CD4-positive, alpha-beta T cell treated with Interleukin-2 at 100 ng/mL for 4 hours (primary cell): Measurements from ENCODE around the gene FBXO10.
"Not testable (repeated sequence)": the region's sequence is repeated elsewhere in the genome, so short reads cannot be mapped to it uniquely, and the experiment has no call there.

Experiments used
- DNase-seq: peaks from one replicate; pipeline ENCODE4 v3.0.0-alpha.2; 2020; ENCODE audit warnings: low spot score

FBXO10 gene

DNA sequence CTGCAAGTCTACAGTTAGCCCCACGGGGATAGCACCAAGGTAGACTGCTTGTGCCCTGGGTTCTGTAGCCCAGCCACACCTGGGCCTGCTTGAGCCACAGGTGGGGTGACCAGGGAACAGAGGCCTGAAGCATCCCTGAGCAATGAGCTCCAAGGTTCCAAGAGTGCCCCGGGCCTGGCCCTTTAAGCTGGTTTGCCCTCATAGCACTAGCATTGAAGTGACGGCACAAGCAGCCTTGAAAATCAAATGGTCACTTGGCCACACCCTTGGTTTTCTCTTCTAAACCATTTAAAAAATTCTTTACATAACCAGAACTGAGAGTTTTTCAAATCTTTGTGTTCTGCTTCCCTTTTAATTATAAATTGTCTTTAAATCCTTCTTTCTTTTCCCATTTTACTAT, 24.7 kb downstream of the FBXO10 start:
- no peak for DNase-seq

DNA sequence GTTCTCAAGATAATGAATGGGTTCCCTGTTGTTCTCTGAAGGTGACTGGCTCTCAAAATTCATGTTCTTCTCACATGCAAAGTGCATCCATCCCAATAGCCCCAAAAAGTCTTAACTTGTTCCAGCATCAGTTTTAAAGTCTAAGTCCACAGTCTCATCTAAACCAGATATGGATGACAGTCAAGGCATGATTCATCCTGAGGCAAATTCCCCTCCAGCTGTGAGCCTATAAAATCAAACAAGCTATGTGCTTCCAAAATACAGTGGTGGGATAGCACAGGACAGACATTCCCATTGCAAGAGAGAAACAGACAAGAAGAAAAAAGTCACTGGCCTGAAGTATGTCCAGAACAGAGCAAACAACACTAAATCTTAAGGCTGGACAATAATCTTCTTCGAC, 25.4 kb downstream of the FBXO10 start:
- DNase-seq = no peak

DNA sequence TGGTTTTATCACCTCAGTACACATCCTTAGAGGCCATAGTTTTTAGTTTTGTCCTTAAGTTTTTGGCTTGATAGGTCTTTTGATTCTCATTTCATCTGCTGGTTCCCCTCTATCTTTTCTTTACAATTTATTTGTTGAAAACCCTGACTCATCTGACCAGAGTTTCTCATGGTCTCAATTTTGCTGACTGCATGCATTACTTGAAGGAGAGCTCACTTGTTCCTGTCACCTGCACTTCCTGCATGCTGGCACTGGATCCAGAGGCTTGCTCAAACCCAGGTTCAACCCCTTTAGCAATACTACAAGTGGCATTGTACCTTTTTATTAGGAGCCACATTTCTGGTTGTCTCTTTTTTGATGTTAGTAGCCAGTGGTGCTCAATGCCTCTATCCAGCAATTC, 26.7 kb downstream of the FBXO10 start:
- no peak for DNase-seq

DNA sequence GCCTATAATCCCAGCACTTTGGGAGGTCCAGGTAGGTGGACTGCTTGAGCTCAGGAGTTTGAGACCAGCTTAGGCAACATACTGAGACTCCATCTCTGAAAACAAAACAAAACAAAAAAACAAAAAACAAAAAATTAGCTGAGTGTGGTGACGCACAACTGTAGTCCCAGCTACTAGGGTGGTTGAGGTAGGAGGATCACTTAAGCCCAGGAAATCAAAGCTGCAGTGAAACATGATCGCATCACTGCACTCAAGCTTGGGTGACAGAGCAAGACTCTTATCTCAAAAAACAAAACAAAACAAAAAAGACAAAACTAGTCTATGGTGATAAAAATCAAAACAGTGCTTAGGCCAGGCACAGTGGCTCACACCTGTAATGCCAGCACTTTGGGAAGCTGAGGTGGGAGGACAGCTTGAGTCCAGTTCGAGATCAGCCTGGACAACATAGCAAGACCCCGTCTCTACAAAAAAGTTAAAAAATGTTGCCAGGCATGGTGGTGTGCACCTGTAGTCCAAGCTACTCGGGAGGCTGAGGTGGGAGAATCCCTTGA, 28.8 kb downstream of the FBXO10 start:
- no peak for DNase-seq

DNA sequence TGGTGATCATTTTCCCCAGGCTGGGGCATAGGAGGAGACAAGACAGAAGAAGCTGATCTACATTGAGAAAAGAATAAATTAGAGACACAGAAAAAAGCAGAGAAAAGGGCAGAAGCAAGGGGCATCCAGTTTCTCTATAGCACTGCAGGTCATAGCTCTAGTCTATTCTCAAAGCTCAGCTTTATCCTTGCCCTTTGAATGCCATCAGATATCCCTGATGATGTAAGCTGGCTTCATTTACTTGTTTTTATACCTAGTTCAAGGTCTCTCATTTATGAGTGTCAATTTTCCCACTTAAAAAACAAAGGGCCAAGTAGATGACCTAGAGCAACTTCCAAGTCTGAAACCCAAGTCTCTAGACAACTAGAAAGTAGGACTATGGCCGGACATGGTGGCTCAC, 32.7 kb downstream of the FBXO10 start:
- no peak for DNase-seq

DNA sequence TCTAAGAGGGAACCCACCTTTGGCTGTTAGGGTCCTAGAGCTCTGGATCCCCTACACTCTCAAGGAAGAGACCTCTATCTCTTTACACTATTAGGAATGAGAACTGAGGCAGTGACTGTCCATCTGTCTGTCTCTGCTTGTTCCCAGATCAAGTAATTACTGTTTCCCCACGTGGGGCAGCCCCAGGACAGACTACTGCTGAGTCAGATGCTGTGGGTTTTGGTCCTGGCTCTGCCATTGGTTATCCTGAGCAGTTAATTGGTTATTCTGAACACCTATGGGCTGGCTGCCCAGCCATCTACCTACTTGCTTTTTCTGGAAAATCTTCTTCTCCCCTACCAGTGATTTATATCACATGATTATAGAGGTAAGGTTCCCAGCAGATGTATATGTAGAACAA, 33.3 kb downstream of the FBXO10 start:
- no peak for DNase-seq

DNA sequence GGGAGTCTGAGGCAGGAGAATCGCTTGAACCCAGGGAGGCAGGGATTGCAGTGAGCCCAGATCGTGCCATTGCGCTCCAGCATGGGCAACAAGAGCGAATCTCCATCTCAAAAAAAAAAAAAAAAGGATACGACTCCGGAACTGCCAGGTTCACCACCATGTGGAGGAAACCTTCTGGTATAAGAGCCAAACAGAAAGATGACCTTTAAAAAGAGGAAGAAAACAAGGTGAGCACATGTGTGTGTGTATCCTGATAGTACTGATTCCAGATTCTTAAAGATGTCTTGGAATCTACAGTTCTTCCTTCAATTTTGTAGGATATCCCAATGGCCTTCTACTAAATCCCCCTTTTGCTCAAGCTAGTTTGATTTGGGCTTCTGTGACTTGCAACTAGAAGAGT, 33.7 kb downstream of the FBXO10 start:
- DNase-seq = no peak

DNA sequence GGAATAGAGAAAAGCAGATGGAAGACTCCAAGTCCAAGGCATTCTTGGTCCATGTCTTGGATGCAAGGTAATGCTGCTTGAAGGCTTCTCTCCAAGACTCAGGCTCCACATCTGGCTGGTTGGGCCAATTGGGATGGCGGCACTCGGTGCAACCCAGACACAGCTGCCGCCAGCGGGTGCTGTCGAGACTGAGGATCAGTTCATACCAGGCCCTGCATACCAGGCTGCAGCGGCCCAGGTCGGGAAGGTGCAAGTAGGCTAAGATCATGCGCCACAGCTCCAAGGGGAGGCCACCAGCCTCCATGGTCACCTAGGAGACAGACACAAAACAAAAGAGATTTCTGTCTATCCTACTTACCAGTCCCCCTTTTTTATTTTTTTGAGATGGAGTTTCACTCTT, 34.7 kb downstream of the FBXO10 start:
- DNase-seq = no peak

DNA sequence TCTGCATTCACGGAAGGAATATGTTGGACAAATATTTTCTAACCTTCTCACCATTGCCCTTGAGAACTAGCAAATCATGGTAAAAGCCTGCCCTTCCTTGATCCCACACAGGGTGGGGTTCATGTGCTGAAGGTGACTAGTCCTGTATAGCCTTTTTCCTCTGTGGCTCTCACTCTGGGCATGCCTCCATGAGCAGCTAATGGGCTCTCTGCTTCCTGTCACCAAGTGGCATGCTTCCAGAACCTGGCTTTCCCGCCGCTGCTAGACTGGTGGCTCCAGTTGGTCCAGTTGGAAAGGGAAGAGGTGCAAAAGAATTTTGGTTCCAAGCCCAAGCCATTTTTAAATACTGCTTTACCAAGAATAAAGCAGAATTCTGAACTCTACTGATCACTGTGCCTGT, 35.5 kb downstream of the FBXO10 start:
- no peak for DNase-seq

DNA sequence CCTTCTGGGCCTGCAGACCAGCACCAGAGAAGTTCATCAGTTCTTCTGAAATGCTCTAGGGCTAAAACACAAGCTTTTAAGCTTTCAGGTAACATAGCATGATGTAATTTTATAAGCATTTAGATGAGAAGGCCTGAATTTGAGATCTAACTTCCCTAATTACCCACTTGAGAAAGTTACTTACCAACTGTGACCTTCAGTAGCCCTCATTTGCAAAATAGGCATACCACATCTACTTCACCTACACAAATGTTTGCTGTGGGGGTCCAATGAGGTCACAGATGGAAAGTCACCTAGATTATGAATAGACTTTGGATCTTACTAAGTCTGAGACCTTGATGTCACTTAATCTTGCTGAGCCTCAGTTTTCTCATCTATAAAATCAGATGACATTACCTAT, 36.5 kb downstream of the FBXO10 start:
- DNase-seq = no peak

DNA sequence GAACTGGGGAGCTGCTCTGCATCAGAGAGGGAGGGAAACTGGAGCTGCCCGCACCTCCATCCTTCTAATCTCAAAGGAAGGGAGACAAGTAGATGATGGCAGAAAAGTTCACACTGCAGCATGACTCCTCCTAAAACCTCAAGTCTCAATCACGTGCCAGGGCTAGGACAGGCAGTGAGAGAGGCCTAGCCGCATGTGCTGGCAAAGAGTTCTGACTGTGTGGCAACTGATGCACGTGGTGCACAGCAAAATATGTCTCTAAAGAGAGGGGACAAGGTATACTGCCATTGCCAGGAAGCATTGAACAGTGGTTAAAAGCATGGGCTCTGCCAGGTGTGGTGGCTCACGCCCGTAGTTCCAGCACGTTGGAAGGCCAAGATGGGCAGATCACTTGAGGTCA, 38.1 kb downstream of the FBXO10 start:
- no peak for DNase-seq

DNA sequence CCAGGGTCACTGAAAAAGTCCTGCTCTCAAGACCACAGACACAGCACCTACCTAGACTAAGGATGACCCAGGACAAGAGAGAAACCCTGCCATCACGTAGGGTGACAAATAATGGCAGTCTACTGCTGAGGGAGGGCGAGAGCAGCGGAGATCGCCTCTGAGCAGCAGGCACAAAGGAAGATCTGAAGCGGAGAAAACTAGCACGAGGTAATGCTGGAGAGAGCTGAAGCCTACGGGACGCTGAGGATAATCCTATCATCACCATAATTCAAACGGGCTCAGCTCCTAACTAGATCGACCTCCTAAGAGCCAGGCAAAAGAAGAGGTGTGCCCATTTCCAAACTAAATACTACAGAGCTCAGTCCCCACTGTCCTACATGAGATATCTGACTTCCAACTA, 41.3 kb downstream of the FBXO10 start:
- DNase-seq = no peak

DNA sequence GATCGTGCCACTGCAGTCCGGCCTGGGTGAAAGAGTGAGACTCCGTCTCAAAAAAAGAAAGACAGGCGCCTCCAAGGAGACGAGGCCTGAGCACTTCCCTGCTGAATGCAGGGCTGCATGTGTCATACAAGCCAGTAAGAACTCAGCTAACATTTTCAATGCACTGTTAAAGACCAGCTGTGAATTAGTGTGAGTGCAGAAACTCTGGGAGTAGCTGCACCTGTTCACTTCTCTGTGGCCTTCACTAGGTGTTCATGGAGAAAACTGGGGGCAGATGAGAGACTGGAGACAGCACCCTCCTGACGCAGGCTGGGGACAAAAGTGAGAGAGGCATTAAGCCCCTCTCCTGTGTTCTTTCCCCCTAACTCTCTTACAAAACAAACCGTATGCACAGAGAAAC, 41.8 kb downstream of the FBXO10 start:
- DNase-seq = no peak

DNA sequence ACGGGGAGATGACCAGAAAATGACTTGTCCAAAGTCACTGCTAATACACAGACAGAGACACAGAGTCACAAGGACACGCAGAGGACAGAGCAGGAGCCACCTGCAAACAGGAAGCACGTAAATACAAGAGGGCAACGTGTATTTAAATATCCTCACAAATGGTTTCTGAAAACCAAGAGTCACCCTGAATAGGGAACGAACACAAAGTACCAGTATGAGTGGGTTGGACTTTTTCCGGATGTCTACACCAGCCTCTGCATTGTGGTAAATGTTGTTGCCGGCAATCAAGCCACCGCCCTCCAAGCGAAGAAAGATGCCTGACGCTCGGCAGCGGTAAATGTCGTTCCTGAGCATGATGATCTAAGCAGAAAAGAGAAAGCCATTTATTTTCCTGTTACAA, 44.5 kb downstream of the FBXO10 start:
- DNase-seq = peak; percentile 62

DNA sequence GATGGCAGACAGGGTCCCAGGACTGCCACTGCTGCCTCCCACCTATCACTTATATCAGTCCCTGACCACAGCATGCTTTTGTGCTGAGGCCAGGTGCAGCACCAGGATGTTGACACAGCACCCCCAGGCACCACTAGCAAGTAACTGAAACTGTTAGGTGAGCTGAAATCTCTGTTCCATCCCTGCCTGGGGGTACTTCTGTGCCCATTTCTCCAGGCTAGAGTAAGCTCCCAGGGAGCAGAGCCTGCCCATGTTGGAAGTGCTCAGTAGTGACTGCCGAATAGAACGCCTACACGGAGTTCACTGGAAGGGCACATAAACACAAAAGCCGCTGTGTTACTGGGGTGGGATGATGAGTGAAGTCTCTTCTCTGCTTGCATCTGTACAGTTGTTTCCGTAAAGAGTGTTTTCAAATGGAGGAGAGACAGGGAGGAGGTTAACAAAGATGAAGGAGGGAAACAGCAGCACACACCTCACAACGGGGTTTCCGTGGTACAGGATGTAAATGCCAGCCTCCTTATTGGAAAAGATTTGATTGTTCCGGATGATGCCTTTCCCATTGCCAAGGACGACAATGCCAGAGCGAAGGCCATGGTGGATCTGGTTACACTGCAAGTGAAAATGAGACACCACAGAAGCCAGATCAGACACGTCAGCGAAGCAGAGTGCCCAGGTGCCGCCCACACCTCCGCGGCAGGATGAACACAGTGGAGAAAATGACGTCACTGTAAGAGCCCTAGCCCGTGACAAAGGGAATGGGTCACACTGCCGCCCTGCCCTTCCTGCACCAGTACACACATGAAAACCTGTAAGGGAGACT, 47.3 kb downstream of the FBXO10 start:
- peak; percentile 82 for DNase-seq

DNA sequence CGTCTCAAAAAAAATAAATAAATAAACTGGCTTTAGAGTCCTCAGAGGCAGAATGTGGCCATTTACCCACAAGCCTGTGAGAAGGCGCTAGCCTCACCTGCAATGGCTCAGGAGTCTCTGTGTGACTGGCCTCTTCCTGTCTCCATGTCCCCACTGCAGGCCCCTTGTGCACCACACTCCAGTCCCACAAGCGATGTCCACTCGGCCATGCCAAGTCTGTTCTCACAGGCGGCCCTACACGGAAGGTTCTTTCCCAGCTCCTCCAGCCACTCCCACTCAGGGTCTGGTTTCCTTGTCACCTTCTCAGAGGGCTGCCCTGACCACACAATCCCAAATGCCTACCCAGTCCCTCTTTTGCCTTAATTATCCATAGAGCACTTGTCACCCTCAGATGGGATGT, 52.3 kb downstream of the FBXO10 start:
- no peak for DNase-seq

DNA sequence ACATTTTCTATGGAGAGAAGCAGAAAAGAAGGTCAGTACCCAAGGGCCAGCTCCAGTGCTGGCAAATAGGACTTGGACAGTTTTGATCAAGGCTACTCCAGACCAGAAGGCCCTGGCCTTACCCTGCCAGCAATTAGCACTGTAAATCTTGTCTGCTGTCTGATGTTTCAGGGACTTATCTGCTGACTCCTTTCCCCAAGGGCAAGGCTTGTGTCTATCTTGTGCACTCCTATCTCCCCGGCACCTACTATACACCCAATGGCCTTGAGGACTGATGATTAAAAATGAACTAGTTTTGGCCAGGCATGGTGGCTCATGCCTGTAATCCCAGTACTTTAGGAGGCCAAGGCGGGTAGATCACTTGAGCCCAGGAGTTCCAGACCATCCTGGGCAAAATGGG, 53.2 kb downstream of the FBXO10 start:
- no peak for DNase-seq

DNA sequence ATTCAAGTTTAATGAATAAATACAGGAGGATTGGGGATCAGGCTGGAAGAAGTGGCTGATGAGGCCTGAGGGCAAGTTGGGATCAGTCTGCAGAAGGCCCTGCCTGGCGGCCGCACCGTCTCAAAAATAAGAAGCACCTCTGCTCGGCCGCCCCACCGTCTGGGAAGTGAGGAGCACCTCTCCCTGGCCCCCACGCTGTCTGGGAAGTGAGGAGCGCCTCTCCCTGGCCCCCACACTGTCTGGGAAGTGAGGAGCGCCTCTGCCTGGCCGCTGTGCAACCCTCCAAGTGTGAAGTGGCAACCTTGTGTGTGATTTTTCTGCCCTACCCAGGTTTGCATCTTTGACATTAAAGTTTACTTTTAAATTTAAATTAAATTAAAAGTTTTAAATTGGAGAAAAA, 55.1 kb downstream of the FBXO10 start:
- DNase-seq = no peak

DNA sequence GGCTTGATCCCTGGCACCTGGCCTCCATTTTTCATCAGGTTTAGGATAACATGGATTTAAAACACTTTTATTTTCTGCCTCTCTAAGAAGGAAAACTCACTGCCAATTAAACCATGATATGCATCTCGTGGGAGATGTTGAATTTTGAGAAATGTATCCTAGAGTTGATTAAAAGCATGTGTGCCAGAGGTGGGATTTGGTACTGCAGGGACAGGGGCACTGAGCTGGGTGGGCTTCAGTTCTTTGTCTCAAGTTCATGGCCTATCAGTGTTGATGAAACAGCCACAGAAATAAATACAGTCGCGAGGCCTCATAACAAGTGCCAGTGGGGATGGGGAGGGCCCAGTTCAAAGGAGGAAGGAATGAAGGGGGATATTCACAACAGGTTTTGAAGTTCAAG, 55.5 kb downstream of the FBXO10 start:
- no peak for DNase-seq

DNA sequence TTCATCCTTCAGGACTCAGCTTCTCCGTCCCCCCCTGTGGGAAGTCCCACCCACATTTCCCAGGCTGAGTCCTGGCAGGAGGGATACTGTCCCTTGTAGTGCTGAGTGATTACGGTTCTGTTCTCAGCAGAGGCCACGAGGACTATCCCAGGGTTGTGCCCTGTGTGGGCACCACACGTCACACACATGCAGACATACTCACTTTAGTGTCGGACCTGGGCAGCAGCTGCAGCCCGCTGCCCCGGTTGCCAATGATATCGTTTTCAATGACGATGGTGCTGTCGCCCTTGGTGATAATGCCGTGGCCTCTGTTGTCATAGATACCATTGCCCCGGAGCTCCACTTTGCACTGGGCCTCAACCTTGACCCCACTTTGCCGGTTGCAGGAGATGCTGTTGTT, 58.3 kb downstream of the FBXO10 start:
- no peak for DNase-seq

DNA sequence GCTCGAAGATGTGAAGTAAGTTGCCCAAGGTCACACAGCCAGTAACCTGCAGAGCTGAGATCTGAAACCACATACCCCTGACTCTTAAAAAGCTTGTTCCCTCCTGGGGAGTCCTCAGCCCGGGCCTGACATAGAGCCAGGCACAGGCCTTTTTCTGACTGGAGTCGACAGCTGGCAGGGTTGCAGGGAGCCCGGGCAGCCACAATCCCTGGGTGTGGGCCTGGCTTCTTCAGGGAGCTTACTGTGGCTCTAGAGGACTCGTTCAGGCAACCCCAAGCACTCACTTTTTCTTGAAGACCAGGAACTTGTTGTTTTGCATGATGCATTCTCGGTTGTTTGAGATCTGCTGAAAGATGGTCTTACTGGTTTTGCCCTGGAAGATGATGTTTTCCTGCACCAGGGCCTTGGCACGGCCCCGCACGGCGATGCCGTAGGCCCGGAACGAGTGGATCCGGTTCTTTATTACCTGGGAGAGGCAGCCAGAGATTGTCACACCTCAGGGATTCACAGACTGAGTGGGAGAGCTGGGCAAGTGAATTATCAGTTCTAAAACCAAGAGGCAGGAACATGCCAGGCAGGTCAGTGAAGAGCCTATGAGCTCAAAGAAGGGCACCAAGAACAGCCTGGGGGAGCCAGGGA, 60.4 kb downstream of the FBXO10 start:
- DNase-seq = no peak

DNA sequence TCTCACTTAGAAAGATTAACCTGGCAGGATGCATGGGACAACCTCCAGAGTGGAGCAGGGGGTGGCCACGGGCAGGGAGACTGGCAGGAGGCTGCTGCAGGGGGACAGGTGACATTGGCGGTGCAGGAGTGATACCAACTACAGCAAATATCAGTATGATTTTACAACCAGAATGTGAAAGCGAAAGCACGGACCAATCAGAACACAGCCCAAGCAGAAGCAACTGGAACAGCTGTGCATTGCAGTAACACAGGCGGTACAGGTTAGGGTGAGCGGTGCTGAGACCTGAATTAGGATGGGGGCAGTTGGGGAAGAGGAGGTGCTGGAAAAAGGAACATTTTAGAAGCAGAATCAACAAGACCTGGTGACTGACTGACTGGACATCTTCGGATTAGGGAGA, 61.2 kb downstream of the FBXO10 start:
- no peak for DNase-seq

DNA sequence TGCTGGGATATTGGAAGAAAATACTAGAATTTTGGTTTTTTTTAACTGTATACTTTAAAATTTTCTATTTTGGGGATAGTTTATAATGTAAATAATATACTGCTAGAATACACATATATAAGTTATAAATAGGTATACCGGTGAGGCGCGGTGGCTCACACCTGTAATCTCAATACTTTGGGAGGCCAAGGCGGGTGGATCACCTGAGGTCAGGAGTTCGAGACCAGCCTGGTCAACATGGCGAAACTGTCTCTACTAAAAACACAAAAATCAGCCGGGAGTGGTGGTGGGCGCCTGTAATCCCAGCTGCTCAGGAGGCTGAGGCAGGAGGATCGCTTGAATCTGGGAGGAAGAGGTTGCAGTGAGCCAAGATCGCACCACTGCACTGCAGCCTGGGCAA, 61.8 kb downstream of the FBXO10 start:
- DNase-seq = not testable (repeated sequence)

DNA sequence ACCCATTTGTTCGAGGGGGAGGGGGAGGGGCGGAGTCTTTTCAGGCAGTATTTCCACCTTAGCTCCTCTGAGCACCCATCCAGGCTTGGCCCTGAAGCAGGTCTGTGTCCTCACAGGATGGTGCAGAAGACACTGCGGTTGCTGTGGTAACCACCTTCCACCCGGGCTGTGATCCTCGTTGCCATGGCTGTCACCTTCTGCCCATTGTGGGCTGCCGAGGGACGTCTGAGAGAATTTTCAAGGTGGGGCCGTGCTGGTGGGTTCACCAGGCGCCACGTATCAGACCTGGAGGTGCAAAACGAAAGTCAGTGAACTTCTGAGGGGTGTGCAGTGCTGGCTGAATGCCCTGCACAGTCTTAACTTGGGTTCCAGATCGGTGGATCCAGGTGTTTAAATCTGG, 63.7 kb downstream of the FBXO10 start:
- peak; percentile 48 for DNase-seq
